Measurements from ENCODE around the gene ASF1A.

DNA sequence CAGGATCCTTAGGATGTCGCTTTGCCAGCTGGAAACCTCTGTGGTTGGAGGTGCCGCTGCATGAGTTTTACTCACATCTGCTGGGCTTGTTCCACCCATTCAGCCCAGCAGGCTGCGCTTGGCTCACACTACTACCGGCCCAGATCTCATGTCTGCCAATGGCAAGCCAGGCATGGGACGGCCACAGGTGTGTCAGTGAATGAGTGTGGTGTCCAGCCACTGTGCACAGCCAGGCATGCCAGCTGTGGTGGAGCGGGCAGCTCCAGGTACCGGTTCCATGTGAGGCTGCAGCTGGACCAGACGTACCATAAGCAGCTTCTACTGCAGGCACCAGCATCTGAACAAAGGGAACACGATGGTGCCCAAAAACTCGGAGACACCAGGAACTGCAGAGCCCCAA, 33.1 kb upstream of the ASF1A start:
- TF ChIP-seq BRD4 (IDR thresholded peaks at IDR 0.05) (no peak), NFE2 (IDR thresholded peaks at IDR 0.05; ENCODE audit: low read depth) (no peak), YY1 (IDR thresholded peaks at IDR 0.05; ENCODE audit: borderline replicate concordance in 1 of 3, control insufficient read depth in 1 of 3, extremely low read depth in 1 of 3, insufficient read depth in 3 of 3, insufficient read length in 1 of 3, insufficient replicate concordance in 2 of 3, low read depth in 1 of 3, low read length in 2 of 3) (no peak), ZNF76 (CRISPR knock-in tag; IDR thresholded peaks at IDR 0.05; ENCODE audit: borderline replicate concordance) (no peak), SRSF7 (optimal IDR thresholded peaks at IDR 0.05; ENCODE audit: low read depth, low read length) (no peak), FOXA1 (IDR thresholded peaks at IDR 0.05; ENCODE audit: borderline replicate concordance) (no peak), TCF7 (IDR thresholded peaks at IDR 0.05; ENCODE audit: borderline replicate concordance) (no peak), DMBX1 (CRISPR knock-in tag; IDR thresholded peaks at IDR 0.05; ENCODE audit: borderline replicate concordance) (no peak), TFE3 (CRISPR knock-in tag; IDR thresholded peaks at IDR 0.05) (no peak), POU5F1 (IDR thresholded peaks at IDR 0.05; ENCODE audit: borderline replicate concordance, low read depth, low read length, partially characterized antibody) (no peak)
- TF ChIP-seq, protein P1, sequence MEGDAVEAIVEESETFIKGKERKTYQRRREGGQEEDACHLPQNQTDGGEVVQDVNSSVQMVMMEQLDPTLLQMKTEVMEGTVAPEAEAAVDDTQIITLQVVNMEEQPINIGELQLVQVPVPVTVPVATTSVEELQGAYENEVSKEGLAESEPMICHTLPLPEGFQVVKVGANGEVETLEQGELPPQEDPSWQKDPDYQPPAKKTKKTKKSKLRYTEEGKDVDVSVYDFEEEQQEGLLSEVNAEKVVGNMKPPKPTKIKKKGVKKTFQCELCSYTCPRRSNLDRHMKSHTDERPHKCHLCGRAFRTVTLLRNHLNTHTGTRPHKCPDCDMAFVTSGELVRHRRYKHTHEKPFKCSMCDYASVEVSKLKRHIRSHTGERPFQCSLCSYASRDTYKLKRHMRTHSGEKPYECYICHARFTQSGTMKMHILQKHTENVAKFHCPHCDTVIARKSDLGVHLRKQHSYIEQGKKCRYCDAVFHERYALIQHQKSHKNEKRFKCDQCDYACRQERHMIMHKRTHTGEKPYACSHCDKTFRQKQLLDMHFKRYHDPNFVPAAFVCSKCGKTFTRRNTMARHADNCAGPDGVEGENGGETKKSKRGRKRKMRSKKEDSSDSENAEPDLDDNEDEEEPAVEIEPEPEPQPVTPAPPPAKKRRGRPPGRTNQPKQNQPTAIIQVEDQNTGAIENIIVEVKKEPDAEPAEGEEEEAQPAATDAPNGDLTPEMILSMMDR (IDR thresholded peaks at IDR 0.05 in 2 of 3, conservative IDR thresholded peaks at IDR 0.05 in 1 of 3; ENCODE audit: insufficient read depth in 2 of 3, low read depth in 1 of 3, low read length in 3 of 3): no peak
